KG1 (cell line): Measurements from ENCODE around the gene VTA1.
"Not testable (repeated sequence)": the region's sequence is repeated elsewhere in the genome, so short reads cannot be mapped to it uniquely, and the experiment has no call there.

ENCODE experiments used
- DNase-seq: peaks from one replicate; lab custom pipeline; 2025; lab: John Stamatoyannopoulos, UW

Gene VTA1

DNA sequence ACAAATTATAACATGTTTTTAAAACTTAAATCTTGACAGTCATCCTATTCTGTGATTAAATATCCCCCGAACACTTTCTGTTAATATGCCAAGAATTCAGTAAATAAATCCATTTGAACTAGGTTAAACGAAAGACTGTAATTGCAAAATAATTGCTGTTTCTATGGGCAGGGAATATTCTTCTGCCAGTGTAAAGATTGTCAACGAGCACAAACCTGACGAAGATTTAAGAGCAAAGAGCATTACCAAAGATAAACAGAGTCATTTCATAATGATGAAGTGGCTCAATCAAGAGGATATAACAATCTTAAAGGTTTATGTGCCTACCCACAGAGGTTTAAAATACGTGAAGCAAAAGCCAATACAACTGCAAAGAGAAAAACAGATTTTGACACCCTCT lies 78.5 kb downstream of the VTA1 start:
- no peak for DNase-seq

- no peak for DNase-seq
These were observed 79.7 kb downstream of the VTA1 start for GRCh38 chr6:142226731-142227130.

GRCh38 chr6:142229518-142230270 lies 82.6 kb downstream of the VTA1 start:
- not testable (repeated sequence) for DNase-seq

DNA sequence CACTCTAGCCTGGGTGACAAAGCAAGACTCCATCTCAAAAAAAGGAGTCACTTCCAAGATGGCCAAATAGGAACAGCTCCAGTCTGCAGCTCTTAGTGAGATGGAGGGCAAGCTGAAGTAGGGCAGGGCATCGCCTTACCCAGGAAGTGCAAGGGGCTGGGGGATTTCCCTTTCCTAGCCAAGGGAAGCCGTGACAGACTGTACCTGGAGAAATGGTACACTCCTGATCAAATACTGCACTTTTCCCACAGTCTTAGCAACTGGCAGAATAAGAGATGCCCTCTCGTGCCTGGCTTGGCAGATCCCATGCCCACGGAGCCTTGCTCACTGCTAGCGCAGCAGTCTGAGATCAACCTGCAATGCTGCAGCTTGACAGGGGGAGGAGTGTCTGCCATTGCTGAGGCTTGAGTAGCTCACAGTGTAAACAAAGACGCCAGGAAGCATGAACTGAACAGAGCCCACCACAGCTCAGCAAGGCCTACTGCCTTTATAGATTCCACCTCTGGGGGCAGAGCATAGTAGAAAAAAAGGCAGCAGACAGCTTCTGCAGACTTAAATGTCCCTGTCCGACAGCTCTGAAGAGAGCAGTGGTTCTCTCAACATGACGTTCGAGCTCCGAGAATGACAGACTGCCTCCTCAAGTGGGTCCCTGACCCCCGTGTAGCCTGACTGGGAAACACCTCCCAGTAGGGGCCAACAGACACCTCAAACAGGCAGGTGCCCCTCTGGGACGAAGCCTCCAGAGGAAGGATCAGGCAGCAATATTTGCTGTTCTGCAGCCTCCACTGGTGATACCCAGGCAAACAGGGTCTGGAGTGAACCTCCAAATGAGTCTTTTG lies 85.4 kb downstream of the VTA1 start:
- not testable (repeated sequence) for DNase-seq

- no peak for DNase-seq
These were observed 87.1 kb downstream of the VTA1 start for GRCh38 chr6:142233945-142234682.

- DNase-seq = no peak
These were observed 88.2 kb downstream of the VTA1 start for GRCh38 chr6:142235272-142235671.

DNA sequence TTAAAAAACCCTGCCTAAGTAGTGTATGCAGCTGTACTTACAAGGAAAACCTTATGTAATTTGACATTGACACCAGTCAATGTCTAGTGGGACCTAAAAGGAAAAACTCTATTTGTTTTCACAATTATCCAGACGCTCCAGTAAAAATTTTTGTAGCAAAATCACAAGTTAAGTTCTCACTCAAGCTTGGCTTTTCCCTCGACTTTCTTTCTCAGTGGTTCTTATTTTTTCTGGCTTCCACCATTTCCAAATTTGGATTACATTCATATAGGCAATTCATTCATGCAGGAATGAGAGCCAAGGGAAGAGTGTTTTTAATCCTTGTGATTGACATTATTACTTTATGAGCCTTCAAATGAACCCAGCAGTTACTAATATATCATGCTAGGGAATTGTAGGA lies 88.7 kb downstream of the VTA1 start:
- no peak for DNase-seq

- no peak for DNase-seq
These were observed 89.6 kb downstream of the VTA1 start for GRCh38 chr6:142236691-142237090.

- no peak for DNase-seq
These were observed 91.8 kb downstream of the VTA1 start for GRCh38 chr6:142238881-142239280.

GRCh38 chr6:142240179-142240578 lies 93.1 kb downstream of the VTA1 start:
- DNase-seq = no peak

- no peak for DNase-seq
These were observed 94.0 kb downstream of the VTA1 start for GRCh38 chr6:142241061-142241460.

GRCh38 chr6:142242269-142242668 lies 95.2 kb downstream of the VTA1 start:
- DNase-seq = no peak

DNA sequence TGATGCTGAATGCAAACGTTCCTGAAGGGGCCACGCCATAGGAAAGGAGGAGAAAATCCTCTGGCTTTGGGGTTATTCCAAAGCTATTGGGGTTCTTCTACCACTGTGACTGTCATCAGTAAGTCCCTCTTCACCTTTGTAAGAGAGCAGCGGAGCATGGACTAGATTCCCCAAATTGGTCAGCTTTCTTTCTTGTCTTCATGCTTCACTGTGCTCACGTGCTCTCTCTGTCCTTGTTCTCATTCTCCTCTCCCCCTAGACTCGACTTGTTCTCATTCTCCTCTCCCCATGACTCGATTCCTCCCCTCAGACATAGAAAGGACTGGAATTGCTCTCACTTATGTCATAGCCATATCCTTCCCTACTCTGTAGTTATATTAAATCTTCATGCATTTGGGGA lies 99.9 kb downstream of the VTA1 start:
- DNase-seq = no peak

- DNase-seq = no peak
These were observed 102.2 kb downstream of the VTA1 start for GRCh38 chr6:142249266-142249665.

DNA sequence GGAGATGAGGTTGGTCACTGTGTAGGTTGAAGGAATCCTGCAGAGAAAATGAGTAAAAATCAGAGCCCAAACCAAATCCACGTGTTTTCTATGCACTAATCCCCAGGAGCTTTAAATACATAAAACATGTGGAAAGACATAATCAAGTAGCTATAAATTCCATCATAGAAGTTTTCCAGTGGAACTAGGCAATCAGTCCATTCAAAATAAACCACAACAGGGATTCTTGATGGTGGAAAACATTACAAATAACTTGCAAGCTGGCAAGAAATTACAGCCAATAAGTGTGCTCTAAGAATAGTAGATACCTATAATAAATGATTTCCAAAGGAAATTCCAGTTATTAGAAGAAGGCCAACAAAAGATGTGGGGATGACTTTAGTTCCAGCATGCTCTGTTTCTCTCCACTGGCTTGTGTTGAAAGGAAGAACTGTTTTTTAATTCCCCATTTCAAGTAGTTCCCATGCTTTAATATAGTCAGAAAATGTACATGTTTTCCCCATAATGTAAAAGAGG lies 104.9 kb downstream of the VTA1 start:
- no peak for DNase-seq

GRCh38 chr6:142254513-142254912 lies 107.5 kb downstream of the VTA1 start:
- no peak for DNase-seq

DNA sequence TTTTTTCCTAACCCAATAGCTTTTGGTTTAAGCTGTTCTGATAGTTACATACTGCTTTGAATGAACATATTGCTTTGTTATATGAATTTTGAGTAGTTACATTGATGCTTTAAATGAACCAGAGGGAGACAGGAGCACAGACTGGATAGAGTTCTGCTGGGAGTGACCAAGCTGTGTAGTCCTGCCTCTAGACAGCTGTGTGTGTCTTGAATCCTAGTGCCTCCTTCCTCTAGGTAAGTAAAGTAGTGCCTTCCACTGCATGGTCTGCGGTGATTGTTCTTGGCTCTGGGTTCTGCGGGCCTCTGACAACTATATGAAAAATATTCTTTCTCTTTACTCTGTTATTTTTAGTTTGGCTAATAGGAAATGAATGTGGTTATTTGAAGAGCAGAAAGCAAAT lies 108.7 kb downstream of the VTA1 start:
- no peak for DNase-seq

DNA sequence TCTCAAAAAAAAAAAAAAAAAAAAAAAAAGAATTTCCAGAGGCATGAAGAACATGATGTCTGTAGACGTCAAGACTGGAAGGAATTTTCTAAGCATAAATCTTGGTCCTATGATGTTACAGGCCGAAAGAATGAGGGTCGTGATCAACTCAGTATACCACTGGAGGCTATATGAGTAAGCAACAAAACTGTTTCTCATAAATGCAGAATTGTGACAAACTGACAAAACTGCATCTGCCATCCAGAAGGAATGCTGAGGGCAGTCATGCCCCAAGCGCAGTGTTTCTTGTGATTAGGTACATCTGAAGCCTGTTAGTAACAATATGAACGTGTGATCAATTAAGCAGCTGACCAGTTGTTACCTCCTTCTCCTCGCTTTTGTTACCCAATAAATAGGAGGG lies 111.2 kb downstream of the VTA1 start:
- no peak for DNase-seq

DNA sequence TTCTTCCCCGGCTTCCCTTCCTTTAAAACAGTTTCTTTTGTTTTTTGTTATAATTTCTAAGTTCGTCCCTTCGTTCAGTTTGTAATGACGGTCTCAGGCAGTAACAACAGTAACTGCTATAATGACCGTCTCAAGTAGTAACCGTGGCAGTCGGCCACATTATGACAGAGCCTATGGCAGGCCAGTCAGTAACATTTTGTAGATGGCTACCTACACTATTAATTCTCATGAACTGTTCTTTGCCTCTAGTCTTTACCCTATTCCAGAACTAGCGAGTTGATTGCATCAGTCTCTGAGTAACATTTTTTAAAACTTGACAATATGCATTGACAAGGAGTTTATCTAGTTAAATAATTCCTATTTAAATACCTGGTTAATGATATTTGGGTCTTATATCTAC lies 111.7 kb downstream of the VTA1 start:
- DNase-seq = no peak

DNA sequence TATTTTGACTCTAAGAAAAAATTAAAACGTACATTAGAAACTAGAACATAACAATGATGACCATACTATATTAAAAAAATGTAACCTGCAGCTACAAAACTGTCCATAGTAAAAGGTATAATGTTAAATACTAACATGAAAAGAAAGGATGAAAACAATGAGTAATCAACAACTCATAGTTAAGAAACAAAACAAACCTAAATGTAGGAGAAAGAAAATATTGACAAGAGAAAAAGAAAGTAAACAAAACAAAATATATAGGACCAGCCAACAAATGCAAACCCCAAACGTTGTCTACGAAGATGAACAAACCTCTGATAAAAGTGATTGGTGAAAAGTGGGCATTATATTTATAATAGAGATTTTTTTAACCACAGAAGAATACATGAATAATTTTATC lies 113.7 kb downstream of the VTA1 start:
- DNase-seq = no peak

- DNase-seq = no peak
These were observed 115.2 kb downstream of the VTA1 start for GRCh38 chr6:142262231-142262630.

GRCh38 chr6:142265476-142265875 lies 118.4 kb downstream of the VTA1 start:
- no peak for DNase-seq

- no peak for DNase-seq
These were observed 119.0 kb downstream of the VTA1 start for GRCh38 chr6:142266060-142266459.
